Trophoblast cell (in vitro differentiated cells and primary cell): ENCODE results near the gene CYP4V2.

Experiments used
- DNase-seq, 2 donors: peaks; one replicate each; pipeline ENCODE4 v3.0.0-alpha.2; 2016
- H2AFZ ChIP-seq: 2 replicates; pipeline ENCODE4 v1.6.1; 2013; ENCODE audit warnings: low read length, moderate library complexity, mild to moderate bottlenecking; ENCODE audit not compliant: insufficient read depth, poor library complexity
- H2AK5ac ChIP-seq: 2 replicates; pipeline ENCODE4 v1.6.1; 2013; ENCODE audit warnings: mild to moderate bottlenecking, low read length
- H2BK120ac ChIP-seq: 2 replicates; pipeline ENCODE4 v1.6.1; 2013; ENCODE audit warnings: low read length, mild to moderate bottlenecking, moderate library complexity; ENCODE audit not compliant: insufficient read depth, poor library complexity
- H2BK12ac ChIP-seq: 2 replicates; pipeline ENCODE4 v1.6.1; 2013; ENCODE audit warnings: mild to moderate bottlenecking, low read length, moderate library complexity
- H2BK5ac ChIP-seq: 2 replicates; pipeline ENCODE4 v1.6.1; 2013; ENCODE audit warnings: low read length, low read depth, moderate library complexity, mild to moderate bottlenecking; ENCODE audit not compliant: poor library complexity
- H3K14ac ChIP-seq: 2 replicates; pipeline ENCODE4 v1.6.1; 2013; ENCODE audit warnings: mild to moderate bottlenecking, low read length
- H3K18ac ChIP-seq: 2 replicates; pipeline ENCODE4 v1.6.1; 2013; ENCODE audit warnings: mild to moderate bottlenecking, low read length
- H3K23ac ChIP-seq: 2 replicates; pipeline ENCODE4 v1.6.1; 2013; ENCODE audit warnings: low read length
- H3K27ac ChIP-seq: 2 replicates; pipeline ENCODE4 v1.5.1; 2013; ENCODE audit warnings: low read depth, mild to moderate bottlenecking, inconsistent platforms, low read length, moderate library complexity
- H3K27me3 ChIP-seq: 2 replicates; pipeline ENCODE4 v1.6.1; 2013; ENCODE audit warnings: inconsistent platforms, mild to moderate bottlenecking, low read length, moderate library complexity; ENCODE audit not compliant: insufficient read depth
- H3K36me3 ChIP-seq, 2 experiments: 1 replicate in 1 of 2; 2 replicates in 1 of 2; pipeline ENCODE4 v1.6.1; 2013; ENCODE audit warnings: low read length in 2 of 2, mild to moderate bottlenecking in 2 of 2, moderate library complexity in 1 of 2; ENCODE audit not compliant: insufficient read depth in 2 of 2, control insufficient read depth in 1 of 2
- H3K4ac ChIP-seq: 2 replicates; pipeline ENCODE4 v1.6.1; 2013; ENCODE audit warnings: low read depth, mild to moderate bottlenecking, low read length, moderate library complexity
- H3K4me1 ChIP-seq, 2 experiments: 1 replicate in 1 of 2; 2 replicates in 1 of 2; pipeline ENCODE4 v1.6.1; 2013; ENCODE audit warnings: low read length in 2 of 2, mild to moderate bottlenecking in 2 of 2, moderate library complexity in 1 of 2; ENCODE audit not compliant: insufficient read depth in 2 of 2, control insufficient read depth in 1 of 2
- H3K4me2 ChIP-seq: 2 replicates; pipeline ENCODE4 v1.6.1; 2013; ENCODE audit warnings: inconsistent platforms, mild to moderate bottlenecking, low read length, moderate library complexity
- H3K4me3 ChIP-seq: 2 replicates; pipeline ENCODE4 v1.5.1; 2013; ENCODE audit warnings: mild to moderate bottlenecking, low read depth, low read length, inconsistent platforms
- H3K79me1 ChIP-seq: one replicate; pipeline ENCODE4 v1.6.1; 2013; ENCODE audit warnings: low read length
- H3K79me2 ChIP-seq: 2 replicates; pipeline ENCODE4 v1.6.1; 2013; ENCODE audit warnings: low read length, mild to moderate bottlenecking; ENCODE audit not compliant: control insufficient read depth, insufficient read depth, poor library complexity
- H3K9ac ChIP-seq: 2 replicates; pipeline ENCODE4 v1.6.1; 2013; ENCODE audit warnings: mild to moderate bottlenecking, low read length
- H3K9me3 ChIP-seq: 2 replicates; pipeline ENCODE4 v1.6.1; 2013; ENCODE audit warnings: low read depth, mild to moderate bottlenecking, control low read depth, inconsistent platforms, low read length; ENCODE audit not compliant: insufficient read depth
- H4K12ac ChIP-seq: 2 replicates; pipeline ENCODE4 v1.6.1; 2013; ENCODE audit warnings: low read depth, mild to moderate bottlenecking, low read length, moderate library complexity
- H4K8ac ChIP-seq: 2 replicates; pipeline ENCODE4 v1.6.1; 2013; ENCODE audit warnings: low read depth, mild to moderate bottlenecking, low read length, moderate library complexity
- H4K91ac ChIP-seq: one replicate; pipeline ENCODE4 v1.6.1; 2013; ENCODE audit warnings: low read depth, mild to moderate bottlenecking, low read length, moderate library complexity
- WGBS: extraction: QIAGEN DNeasy Blood & Tissue Kit; methylation state at CpG from one replicate; pipeline ENCODE4 v1.1.7; 2013; ENCODE audit warnings: missing lambda C conversion rate; ENCODE audit not compliant: insufficient read length, insufficient coverage; ENCODE audit errors: extremely low coverage; 5-methylcytosine and 5-hydroxymethylcytosine counted together

CYP4V2 gene

DNA sequence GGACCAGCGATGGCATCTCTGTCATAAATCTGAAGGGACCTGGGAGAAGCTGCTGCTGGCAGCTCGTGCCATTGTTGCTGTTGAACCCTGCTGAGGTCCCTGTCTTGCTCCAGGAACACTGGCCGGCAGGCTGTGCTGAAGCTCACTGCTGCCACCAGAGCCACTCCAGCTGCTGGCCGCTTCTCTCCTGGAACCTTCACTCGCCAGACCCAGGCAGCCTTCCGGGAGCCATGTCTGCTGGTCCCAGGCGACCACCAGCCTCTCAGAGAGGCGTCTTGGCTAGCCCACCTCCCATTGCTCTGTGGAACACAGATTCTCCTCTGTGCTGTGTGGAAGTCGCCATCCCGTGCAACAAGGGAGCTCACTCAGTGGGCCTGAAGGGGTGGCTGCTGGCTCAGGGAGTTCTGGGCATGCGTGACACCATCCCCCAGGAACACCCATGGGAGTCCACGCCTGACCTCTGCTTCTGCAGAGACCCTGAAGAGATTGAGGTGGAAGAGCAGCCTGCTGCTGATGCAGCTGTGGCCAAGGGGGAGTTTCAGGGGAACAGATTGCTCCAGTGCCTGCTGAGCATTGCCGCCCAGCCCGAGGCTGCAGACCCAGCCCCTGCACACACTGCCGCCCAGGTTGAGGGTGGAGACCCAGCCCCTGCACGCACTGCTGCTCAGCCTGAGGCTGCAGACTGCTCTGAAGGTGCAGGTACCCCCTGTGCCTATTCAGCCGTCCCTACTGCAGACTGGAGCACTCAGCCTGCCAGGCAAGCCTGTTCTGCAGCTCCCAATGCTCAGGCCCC, 33.1 kb upstream of the CYP4V2 start:
- H3K4me2 ChIP-seq = no peak overlapping the region
- no peak overlapping the region for H4K8ac ChIP-seq
- no peak overlapping the region for H3K18ac ChIP-seq
- no peak overlapping the region for H3K23ac ChIP-seq
- H2BK120ac ChIP-seq = no peak overlapping the region
- H3K4me1 ChIP-seq = no peaks in the 10 kb centered on the region
- no peak overlapping the region for H3K9ac ChIP-seq
- H2AFZ ChIP-seq = no peak overlapping the region
- no peak overlapping the region for H4K12ac ChIP-seq
- DNase-seq = no peak
- H2BK12ac ChIP-seq = no peak overlapping the region
- H2BK5ac ChIP-seq = no peak overlapping the region
- no CpG with 5 or more reads among the region's 17 CpGs for WGBS
- no peaks in the 10 kb centered on the region for H3K79me2 ChIP-seq
- H3K4me3 ChIP-seq = no peak overlapping the region
- H3K9me3 ChIP-seq = peaks cover 8% of the 10 kb centered on the region
- H3K4ac ChIP-seq = no peak overlapping the region
- H3K27me3 ChIP-seq = no peaks in the 10 kb centered on the region
- no peak overlapping the region for H3K27ac ChIP-seq
- H3K14ac ChIP-seq = no peak overlapping the region
- H3K79me1 ChIP-seq = no peaks in the 10 kb centered on the region
- H4K91ac ChIP-seq = no peak overlapping the region
- no peaks in the 10 kb centered on the region for H3K36me3 ChIP-seq
- H2AK5ac ChIP-seq = no peak overlapping the region

DNA sequence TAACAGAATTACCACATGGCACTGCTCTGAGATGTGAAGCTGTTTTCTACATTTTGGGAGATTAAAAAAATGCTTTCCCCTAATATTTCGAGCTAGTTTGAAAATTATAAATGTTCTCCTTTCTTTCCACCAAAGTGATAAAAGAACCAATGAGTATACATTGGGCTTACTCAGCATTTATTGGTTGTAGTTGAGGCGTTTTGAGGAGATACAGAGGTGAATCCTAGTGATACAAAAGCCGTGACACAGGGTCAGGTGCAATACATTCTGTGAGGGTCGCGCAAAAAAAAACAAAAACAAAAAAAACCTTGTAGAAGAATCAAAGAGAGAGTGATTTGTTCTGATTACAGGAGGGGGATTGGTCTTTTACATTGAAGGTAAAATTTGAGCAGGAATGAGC, 32.4 kb upstream of the CYP4V2 start:
- no peak overlapping the region for H3K18ac ChIP-seq
- H4K12ac ChIP-seq = no peak overlapping the region
- H2BK5ac ChIP-seq = no peak overlapping the region
- no peak overlapping the region for H3K9ac ChIP-seq
- no peak for DNase-seq
- H2BK12ac ChIP-seq = no peak overlapping the region
- H2BK120ac ChIP-seq = no peak overlapping the region
- no CpG with 5 or more reads among the region's 5 CpGs for WGBS
- H3K4ac ChIP-seq = no peak overlapping the region
- H3K79me2 ChIP-seq = no peaks in the 10 kb centered on the region
- no peaks in the 10 kb centered on the region for H3K36me3 ChIP-seq
- no peak overlapping the region for H4K8ac ChIP-seq
- H2AFZ ChIP-seq = no peak overlapping the region
- no peak overlapping the region for H3K4me2 ChIP-seq
- no peaks in the 10 kb centered on the region for H3K4me1 ChIP-seq
- H3K23ac ChIP-seq = no peak overlapping the region
- no peak overlapping the region for H2AK5ac ChIP-seq
- no peak overlapping the region for H3K4me3 ChIP-seq
- peaks cover 8% of the 10 kb centered on the region for H3K9me3 ChIP-seq
- H3K14ac ChIP-seq = no peak overlapping the region
- no peak overlapping the region for H3K27ac ChIP-seq
- H3K27me3 ChIP-seq = no peaks in the 10 kb centered on the region
- H3K79me1 ChIP-seq = no peaks in the 10 kb centered on the region
- no peak overlapping the region for H4K91ac ChIP-seq

DNA sequence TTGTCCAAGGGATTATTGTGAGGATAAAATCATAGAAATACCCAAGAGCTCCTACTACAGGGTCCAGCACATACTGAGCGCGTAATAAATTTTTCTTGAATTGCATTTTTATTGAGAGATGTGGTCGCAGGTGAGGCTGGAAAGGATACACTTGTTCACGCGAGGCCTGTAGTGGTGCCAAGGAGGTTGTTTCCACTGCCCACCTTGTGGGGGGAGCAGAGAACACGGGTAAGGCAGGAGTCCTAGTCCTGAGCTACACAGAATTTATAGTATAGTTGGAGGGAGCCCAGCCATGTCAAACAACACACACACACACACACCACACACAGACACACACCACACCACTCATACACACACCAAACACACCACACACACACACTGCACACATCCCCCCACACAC, 31.8 kb upstream of the CYP4V2 start:
- Histone ChIP-seq H2BK12ac (no peak overlapping the region), H3K27ac (no peak overlapping the region)
- DNase-seq = no peak

DNA sequence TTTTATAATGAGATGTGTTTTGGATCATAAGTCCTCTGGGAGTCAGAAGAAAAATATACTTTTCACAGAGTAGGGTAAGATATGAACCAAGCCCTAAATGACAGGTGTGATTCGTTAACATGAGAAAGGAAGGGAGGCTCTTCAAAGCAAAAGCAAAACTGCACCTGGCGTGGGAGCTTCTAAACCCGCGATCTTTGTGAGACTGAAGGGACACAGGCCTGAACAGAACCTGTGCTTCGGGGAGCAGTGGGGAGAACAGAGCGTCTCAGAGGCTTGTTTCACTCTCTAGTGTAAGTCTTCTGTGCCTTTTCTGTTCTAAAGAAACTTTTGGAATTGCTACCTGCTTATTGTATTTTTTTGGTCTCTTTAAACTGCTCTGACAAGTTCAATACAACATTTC, 30.2 kb upstream of the CYP4V2 start:
- no CpG with 5 or more reads among the region's 6 CpGs for WGBS
- no peak overlapping the region for H2BK5ac ChIP-seq
- H3K27me3 ChIP-seq = no peaks in the 10 kb centered on the region
- no peak overlapping the region for H3K14ac ChIP-seq
- H2BK120ac ChIP-seq = no peak overlapping the region
- H4K8ac ChIP-seq = no peak overlapping the region
- no peak overlapping the region for H2AFZ ChIP-seq
- no peaks in the 10 kb centered on the region for H3K4me1 ChIP-seq
- no peak overlapping the region for H4K12ac ChIP-seq
- no peaks in the 10 kb centered on the region for H3K36me3 ChIP-seq
- no peak overlapping the region for H2AK5ac ChIP-seq
- H3K9ac ChIP-seq = no peak overlapping the region
- no peak overlapping the region for H4K91ac ChIP-seq
- H3K79me2 ChIP-seq = no peaks in the 10 kb centered on the region
- no peak overlapping the region for H2BK12ac ChIP-seq
- no peak overlapping the region for H3K4ac ChIP-seq
- no peak overlapping the region for H3K27ac ChIP-seq
- H3K4me2 ChIP-seq = no peak overlapping the region
- H3K79me1 ChIP-seq = no peaks in the 10 kb centered on the region
- H3K23ac ChIP-seq = peak overlapping the region; percentile 47
- no peak for DNase-seq
- H3K18ac ChIP-seq = no peak overlapping the region
- no peak overlapping the region for H3K4me3 ChIP-seq
- peaks cover 9% of the 10 kb centered on the region for H3K9me3 ChIP-seq

More for the DNA sequence above, 31.8 kb upstream of the CYP4V2 start:
- Histone ChIP-seq H3K4ac (no peak overlapping the region), H2AFZ (no peak overlapping the region), H3K36me3 (no peaks in the 10 kb centered on the region), H4K8ac (no peak overlapping the region), H2BK120ac (no peak overlapping the region), H4K91ac (no peak overlapping the region), H2BK5ac (no peak overlapping the region), H3K18ac (no peak overlapping the region), H3K4me2 (no peak overlapping the region), H3K9me3 (peaks cover 9% of the 10 kb centered on the region), H3K79me2 (no peaks in the 10 kb centered on the region), H3K23ac (no peak overlapping the region), H3K9ac (no peak overlapping the region), H3K79me1 (no peaks in the 10 kb centered on the region), H2AK5ac (no peak overlapping the region), H3K14ac (no peak overlapping the region), H4K12ac (no peak overlapping the region), H3K27me3 (no peaks in the 10 kb centered on the region), H3K4me1 (no peaks in the 10 kb centered on the region), H3K4me3 (peak overlapping the region; percentile 35)
- no CpG with 5 or more reads among the region's 6 CpGs for WGBS
